HG02885 (cell line): ENCODE measurements around the gene PAAF1.
A peak's percentile ranks its signal among the peaks of the same experiment; 100 is the strongest.

ENCODE experiments used
- ATAC-seq: cut with Tn5 transposase; IDR thresholded peaks from one replicate; pipeline ENCODE4 v1.9.1; 2021; ENCODE audit warnings: mild to moderate bottlenecking; ENCODE audit not compliant: unreplicated experiment, poor library complexity

The PAAF1 gene

GRCh38 chr11:73968356-73968966 is 91.7 kb downstream of the PAAF1 start:
- no peak for ATAC-seq

DNA sequence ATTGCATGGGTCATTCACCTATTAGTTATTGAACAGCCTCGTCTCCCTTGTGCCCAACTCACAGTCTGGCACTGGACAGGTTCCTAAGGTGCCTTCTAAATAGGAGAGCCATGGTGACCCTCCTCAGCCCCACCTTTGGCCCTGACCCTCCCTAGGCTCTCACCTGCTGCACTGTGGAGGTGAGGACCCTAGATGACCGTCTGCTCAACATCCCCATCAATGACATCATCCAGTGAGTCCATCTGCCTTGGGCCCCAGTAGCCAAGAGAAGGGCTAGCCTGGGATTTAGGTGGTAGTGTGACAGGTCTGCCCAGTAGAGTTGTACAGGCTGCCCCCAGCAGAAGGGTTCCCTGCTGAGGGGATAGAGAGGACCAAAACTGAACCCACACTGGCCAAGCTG is 92.3 kb downstream of the PAAF1 start:
- no peak for ATAC-seq

GRCh38 chr11:73969991-73970800 is 93.4 kb downstream of the PAAF1 start:
- ATAC-seq: no peak

GRCh38 chr11:73971175-73971719 is 94.4 kb downstream of the PAAF1 start:
- ATAC-seq: no peak

- ATAC-seq: no peak
These were observed 95.4 kb downstream of the PAAF1 start for GRCh38 chr11:73972187-73972586.

DNA sequence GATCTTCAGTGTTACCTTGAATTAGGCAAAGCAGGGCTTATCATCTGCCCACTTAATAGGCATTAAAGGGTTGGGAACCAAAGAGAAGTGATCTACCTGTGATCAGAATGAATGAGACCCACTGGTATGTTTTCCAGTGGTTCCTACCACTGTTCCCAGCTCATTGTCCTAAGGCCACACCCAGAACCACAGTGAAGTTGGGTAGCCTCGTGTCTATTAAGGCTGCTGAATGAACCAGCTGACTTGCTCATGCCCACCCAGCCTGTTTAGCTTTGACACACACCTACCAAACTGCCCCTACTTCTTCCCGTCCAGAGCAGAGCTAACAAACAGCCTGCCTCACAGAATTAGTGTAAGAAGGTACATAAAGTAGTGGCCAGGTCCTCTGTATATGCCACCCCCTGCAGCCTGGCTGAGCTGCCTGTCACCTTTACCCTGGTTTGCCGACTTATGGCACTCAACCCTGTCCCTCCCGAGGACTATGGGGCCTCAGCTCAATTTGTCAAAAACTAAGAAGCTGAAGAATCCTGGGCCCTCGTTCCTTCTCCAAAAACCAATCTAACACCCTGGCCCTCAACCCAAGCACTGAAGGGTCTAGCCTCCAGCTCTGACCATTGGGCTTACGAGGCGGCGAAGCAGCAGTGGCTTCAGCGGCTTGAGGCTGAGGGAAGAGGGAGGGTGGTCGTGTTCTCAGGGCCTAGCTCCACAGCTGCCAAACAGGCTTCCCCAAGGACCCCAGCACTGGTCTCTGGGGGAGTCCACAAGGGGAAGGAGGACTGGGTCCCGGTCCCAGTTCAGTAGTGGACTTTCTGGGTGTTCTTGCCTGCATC is 96.0 kb downstream of the PAAF1 start:
- no peak for ATAC-seq

DNA sequence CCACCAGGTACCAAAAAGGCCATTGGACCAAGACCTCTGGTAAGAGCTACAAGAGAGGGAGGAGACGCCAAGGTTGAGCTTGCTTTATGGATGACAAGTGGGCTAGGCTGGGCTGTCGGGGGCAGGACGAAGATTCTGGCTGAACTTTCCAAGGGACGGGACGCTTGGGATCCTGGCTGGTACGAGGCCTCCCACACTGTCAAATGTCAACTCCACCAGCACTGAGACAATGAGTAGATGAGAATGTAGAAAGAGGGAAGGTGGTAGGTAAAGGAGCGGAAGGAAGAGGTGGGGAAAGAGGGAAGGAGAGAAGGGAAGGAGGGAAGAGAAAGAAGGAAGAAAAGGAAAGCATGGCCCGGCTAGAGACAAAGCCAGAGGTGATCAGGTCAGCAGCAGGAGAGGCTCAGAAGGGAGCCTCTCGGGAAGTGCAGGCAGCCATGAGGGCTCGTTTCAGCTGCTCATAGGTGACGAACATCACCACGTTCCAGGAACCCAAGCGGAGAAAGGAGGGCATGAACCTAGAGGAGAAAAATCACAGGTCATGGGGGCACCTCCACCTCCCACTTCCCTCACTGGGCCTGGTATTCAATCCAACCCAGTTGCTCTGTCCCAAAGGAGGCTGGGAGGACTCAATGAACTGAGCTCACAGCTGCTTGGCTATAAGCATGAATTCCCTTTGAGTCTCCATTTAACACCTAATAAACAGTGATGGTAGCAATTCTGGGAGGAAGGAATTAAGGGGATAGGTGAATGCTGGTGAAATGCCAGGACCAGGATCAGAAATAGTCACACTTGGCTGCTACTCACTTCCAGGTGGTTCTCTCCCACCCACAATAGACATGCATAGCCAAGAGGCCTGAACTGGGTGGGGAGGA is 98.0 kb downstream of the PAAF1 start:
- no peak for ATAC-seq

DNA sequence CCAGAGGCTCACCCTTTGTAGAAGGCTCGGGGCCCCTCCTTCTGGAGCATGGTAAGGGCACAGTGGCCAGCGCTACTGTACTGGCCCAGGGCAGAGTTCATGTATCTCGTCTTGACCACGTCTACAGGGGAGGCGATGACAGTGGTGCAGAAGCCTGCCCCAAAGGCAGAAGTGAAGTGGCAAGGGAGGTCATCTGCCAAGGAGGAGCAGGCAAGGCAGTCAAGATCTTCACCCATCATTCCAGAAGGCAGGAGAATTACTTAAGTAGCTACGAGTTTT is 98.6 kb downstream of the PAAF1 start:
- no peak for ATAC-seq

- ATAC-seq: no peak
These were observed 99.8 kb downstream of the PAAF1 start for GRCh38 chr11:73976451-73977151.

GRCh38 chr11:73977856-73978519 is 101.2 kb downstream of the PAAF1 start:
- no peak for ATAC-seq

- no peak for ATAC-seq
These were observed 101.8 kb downstream of the PAAF1 start for GRCh38 chr11:73978576-73979086.

- peak; percentile 39 for ATAC-seq
These were observed 103.5 kb downstream of the PAAF1 start for GRCh38 chr11:73980001-73980961.
